Parathyroid adenoma (tissue), 2 donors: ENCODE results near the gene ATP5PB.

ENCODE experiments used
- H2AFZ ChIP-seq: fragments of 300-600 bp; sonication (generic); one replicate; pipeline ENCODE4 v1.7.0; 2017; ENCODE audit warnings: antibody characterized with exemption, mild to moderate bottlenecking
- H3K27ac ChIP-seq: fragments of 300-600 bp; sonication (generic); one replicate; pipeline ENCODE4 v1.7.0; 2017
- H3K27me3 ChIP-seq: fragments of 300-600 bp; sonication (generic); one replicate; pipeline ENCODE4 v1.7.0; 2017; ENCODE audit warnings: low read length; ENCODE audit not compliant: control insufficient read depth, insufficient read depth
- H3K36me3 ChIP-seq: fragments of 300-600 bp; sonication (generic); one replicate; pipeline ENCODE4 v1.7.0; 2017; ENCODE audit warnings: low read length; ENCODE audit not compliant: control insufficient read depth, insufficient read depth
- H3K4me1 ChIP-seq: fragments of 300-600 bp; sonication (generic); one replicate; pipeline ENCODE4 v1.7.0; 2017; ENCODE audit warnings: control low read depth
- H3K4me2 ChIP-seq: fragments of 300-600 bp; sonication (generic); one replicate; pipeline ENCODE4 v1.7.0; 2017; ENCODE audit warnings: low read length
- H3K4me3 ChIP-seq: fragments of 300-600 bp; sonication (generic); one replicate; pipeline ENCODE4 v1.7.0; 2017; ENCODE audit warnings: low read depth, low read length
- H3K79me2 ChIP-seq: fragments of 300-600 bp; sonication (generic); one replicate; pipeline ENCODE4 v1.7.0; 2017; ENCODE audit warnings: control low read depth
- H3K9ac ChIP-seq: fragments of 300-600 bp; sonication (generic); one replicate; pipeline ENCODE4 v1.7.0; 2017; ENCODE audit warnings: mild to moderate bottlenecking
- H3K9me3 ChIP-seq: fragments of 300-600 bp; sonication (generic); one replicate; pipeline ENCODE4 v1.7.0; 2017; ENCODE audit warnings: low read length; ENCODE audit not compliant: control insufficient read depth
- CTCF ChIP-seq: fragments of 300-600 bp; sonication (generic); IDR thresholded peaks from one replicate; pipeline ENCODE4 v1.7.0; 2017; ENCODE audit warnings: antibody characterized with exemption, mild to moderate bottlenecking
- donor health status: primary hyperparathyroidism.

Gene ATP5PB

GRCh38 chr1:111406321-111406768 lies 42.9 kb upstream of the ATP5PB start:
- H2AFZ ChIP-seq, result no peak overlapping the region
- no peaks in the 10 kb centered on the region for H3K9me3 ChIP-seq
- H3K4me3 ChIP-seq, result no peak overlapping the region
- no peaks in the 10 kb centered on the region for H3K79me2 ChIP-seq
- no peaks in the 10 kb centered on the region for H3K27me3 ChIP-seq
- TF ChIP-seq CTCF, result no peak
- H3K36me3 ChIP-seq, result no peaks in the 10 kb centered on the region
- H3K9ac ChIP-seq, result no peak overlapping the region
- no peaks in the 10 kb centered on the region for H3K4me1 ChIP-seq
- no peak overlapping the region for H3K4me2 ChIP-seq
- H3K27ac ChIP-seq, result no peak overlapping the region

- Histone ChIP-seq H2AFZ (no peak overlapping the region), H3K9ac (no peak overlapping the region), H3K9me3 (no peaks in the 10 kb centered on the region), H3K27ac (no peak overlapping the region), H3K4me1 (no peaks in the 10 kb centered on the region), H3K27me3 (no peaks in the 10 kb centered on the region), H3K4me2 (no peak overlapping the region), H3K36me3 (no peaks in the 10 kb centered on the region), H3K79me2 (no peaks in the 10 kb centered on the region), H3K4me3 (no peak overlapping the region)
- TF ChIP-seq CTCF, result no peak
Observed at GRCh38 chr1:111407301-111407700, 42.0 kb upstream of the ATP5PB start.

GRCh38 chr1:111412839-111413238 lies 36.4 kb upstream of the ATP5PB start:
- TF ChIP-seq CTCF, result no peak
- Histone ChIP-seq H3K4me3 (no peak overlapping the region), H3K4me2 (no peak overlapping the region), H2AFZ (no peak overlapping the region), H3K9ac (no peak overlapping the region), H3K79me2 (no peaks in the 10 kb centered on the region), H3K27me3 (no peaks in the 10 kb centered on the region), H3K27ac (no peak overlapping the region), H3K9me3 (no peaks in the 10 kb centered on the region), H3K36me3 (no peaks in the 10 kb centered on the region), H3K4me1 (no peaks in the 10 kb centered on the region)

GRCh38 chr1:111414756-111415155 lies 34.5 kb upstream of the ATP5PB start:
- Histone ChIP-seq H3K27me3 (no peaks in the 10 kb centered on the region), H3K36me3 (no peaks in the 10 kb centered on the region), H2AFZ (no peak overlapping the region), H3K9me3 (no peaks in the 10 kb centered on the region), H3K79me2 (no peaks in the 10 kb centered on the region), H3K4me1 (no peaks in the 10 kb centered on the region), H3K4me2 (no peak overlapping the region), H3K27ac (no peak overlapping the region), H3K9ac (no peak overlapping the region), H3K4me3 (no peak overlapping the region)
- TF ChIP-seq CTCF, result no peak

GRCh38 chr1:111415461-111415860 lies 33.8 kb upstream of the ATP5PB start:
- Histone ChIP-seq H3K4me1 (no peaks in the 10 kb centered on the region), H3K36me3 (no peaks in the 10 kb centered on the region), H3K4me2 (no peak overlapping the region), H3K9ac (no peak overlapping the region), H2AFZ (no peak overlapping the region), H3K4me3 (no peak overlapping the region), H3K9me3 (no peaks in the 10 kb centered on the region), H3K27ac (no peak overlapping the region), H3K79me2 (no peaks in the 10 kb centered on the region), H3K27me3 (no peaks in the 10 kb centered on the region)
- TF ChIP-seq CTCF, result no peak
